ENCODE data around the gene EDARADD. TPM values are rescaled to one million over a fixed set of nuclear protein-coding genes. Genes with fewer than 3 reads are reported as not detected.
A peak's percentile ranks its signal among the peaks of the same experiment; 100 is the strongest.
"Not testable (repeated sequence)": the region's sequence is repeated elsewhere in the genome, so short reads cannot be mapped to it uniquely, and the experiment has no call there.

The EDARADD gene
- total RNA-seq, 4 donors from 2014 or later, result 0.42 to 1.2 (median 0.82) TPM

GRCh38 chr1:236486356-236487002, 92.4 kb downstream of the EDARADD start:
- H3K36me3 ChIP-seq, result no peaks in the 10 kb centered on the region
- DNase-seq (ENCODE audit: low spot score in 2 of 2), result no peak
- no peak for TF ChIP-seq POLR2A (IDR thresholded peaks at IDR 0.05)
- no peak overlapping the region for H3K27ac ChIP-seq
- no peaks in the 10 kb centered on the region for H3K4me1 ChIP-seq
- no peaks in the 10 kb centered on the region for H3K9me3 ChIP-seq
- no peak overlapping the region for H3K4me3 ChIP-seq
- WGBS, 2 donors, result 61% methylated on average over 4 of the region's 4 CpGs
- no peaks in the 10 kb centered on the region for H3K27me3 ChIP-seq

GRCh38 chr1:236489161-236489560, 95.1 kb downstream of the EDARADD start:
- WGBS, 2 donors, result 92 to 94% methylated on average over 3 of the region's 3 CpGs
- H3K27me3 ChIP-seq; H3K36me3 ChIP-seq; H3K9me3 ChIP-seq; DNase-seq (ENCODE audit: low spot score in 2 of 2); H3K27ac ChIP-seq; H3K4me3 ChIP-seq; H3K4me1 ChIP-seq: not testable (repeated sequence)

- H3K27ac ChIP-seq, result no peak overlapping the region
- H3K4me1 ChIP-seq, result no peaks in the 10 kb centered on the region
- H3K27me3 ChIP-seq, result no peaks in the 10 kb centered on the region
- peak in 1 of 2 donors; percentile 46 for DNase-seq (ENCODE audit: low spot score in 2 of 2)
- no peaks in the 10 kb centered on the region for H3K9me3 ChIP-seq
- H3K36me3 ChIP-seq, result no peaks in the 10 kb centered on the region
- WGBS, 2 donors, result 24 to 35% methylated on average over 11 of the region's 11 CpGs
- TF ChIP-seq EP300 (IDR thresholded peaks at IDR 0.05) (no peak), CTCF (IDR thresholded peaks at IDR 0.05) (peak; percentile 34 to 62 (median 52)), POLR2A (IDR thresholded peaks at IDR 0.05) (no peak)
- H3K4me3 ChIP-seq, result no peak overlapping the region
Measured at GRCh38 chr1:236489710-236490377, 95.8 kb downstream of the EDARADD start.

- Histone ChIP-seq H3K4me3 (no peak overlapping the region), H3K27ac (no peak overlapping the region), H3K4me1 (no peaks in the 10 kb centered on the region), H3K27me3 (no peaks in the 10 kb centered on the region), H3K36me3 (no peaks in the 10 kb centered on the region), H3K9me3 (no peaks in the 10 kb centered on the region)
- WGBS, 2 donors, result 77 to 80% methylated on average over 10 of the region's 10 CpGs
- TF ChIP-seq EP300 (IDR thresholded peaks at IDR 0.05) (no peak), CTCF (IDR thresholded peaks at IDR 0.05) (no peak)
- no peak for DNase-seq (ENCODE audit: low spot score in 2 of 2)
Measured at GRCh38 chr1:236491469-236492136, 97.5 kb downstream of the EDARADD start.

- DNase-seq (ENCODE audit: low spot score in 2 of 2), result no peak
- Histone ChIP-seq H3K4me3 (no peak overlapping the region), H3K36me3 (no peaks in the 10 kb centered on the region), H3K9me3 (no peaks in the 10 kb centered on the region), H3K27ac (no peak overlapping the region), H3K27me3 (no peaks in the 10 kb centered on the region), H3K4me1 (no peaks in the 10 kb centered on the region)
- 98% methylated on average over 2 of the region's 2 CpGs for WGBS, 2 donors
- TF ChIP-seq POLR2A (IDR thresholded peaks at IDR 0.05), result no peak
- TF ChIP-seq EP300 (IDR thresholded peaks at IDR 0.05), result no peak
- no peak for TF ChIP-seq CTCF (IDR thresholded peaks at IDR 0.05)
Measured at GRCh38 chr1:236492378-236492777, 98.3 kb downstream of the EDARADD start.

GRCh38 chr1:236494082-236494481, 100.0 kb downstream of the EDARADD start:
- Histone ChIP-seq H3K27ac (no peak overlapping the region), H3K4me1 (no peaks in the 10 kb centered on the region), H3K27me3 (no peaks in the 10 kb centered on the region), H3K9me3 (no peaks in the 10 kb centered on the region), H3K4me3 (no peak overlapping the region), H3K36me3 (no peaks in the 10 kb centered on the region)
- WGBS, 2 donors, result 81 to 85% methylated on average over 11 of the region's 11 CpGs
- no peak for TF ChIP-seq POLR2A (IDR thresholded peaks at IDR 0.05)
- no peak for TF ChIP-seq EP300 (IDR thresholded peaks at IDR 0.05)
- no peak for TF ChIP-seq CTCF (IDR thresholded peaks at IDR 0.05)
- no peak for DNase-seq (ENCODE audit: low spot score in 2 of 2)
